ENCODE data around the gene DDAH1.

- no peak for TF ChIP-seq CTCF (IDR thresholded peaks at IDR 0.05)
- no peak for TF ChIP-seq HDAC2 (IDR thresholded peaks at IDR 0.05)
These were observed 51.8 kb downstream of the DDAH1 start for GRCh38 chr1:85413169-85413568.
